GM12864 (cell line): ENCODE measurements around the gene TMBIM6.

ENCODE experiments used
- DNase-seq: peaks from one replicate; pipeline ENCODE4 v3.0.0-alpha.2; 2011; ENCODE audit warnings: low read depth
- H3K4me3 ChIP-seq: 2 replicates; pipeline ENCODE4 v1.5.1; 2011; ENCODE audit warnings: mild to moderate bottlenecking, low read depth, low read length, control low read depth
- CTCF ChIP-seq: IDR thresholded peaks from 2 replicates; pipeline ENCODE4 v1.5.1; 2011; ENCODE audit warnings: low read depth, mild to moderate bottlenecking, moderate library complexity, low read length, control low read depth, inconsistent platforms; ENCODE audit errors: missing control alignments

Gene TMBIM6

GRCh38 chr12:49744363-49744885, 3.1 kb downstream of the TMBIM6 start:
- no peak for TF ChIP-seq CTCF
- no peak for DNase-seq
- H3K4me3 ChIP-seq = no peak overlapping the region

GRCh38 chr12:49748306-49748705, 6.9 kb downstream of the TMBIM6 start:
- TF ChIP-seq CTCF = no peak
- no peak overlapping the region; the same call in 1 of the 2 replicates for H3K4me3 ChIP-seq
- no peak for DNase-seq

GRCh38 chr12:49748800-49749199, 7.4 kb downstream of the TMBIM6 start:
- no peak for DNase-seq
- H3K4me3 ChIP-seq = no peak overlapping the region; the same call in 1 of the 2 replicates
- TF ChIP-seq CTCF = no peak

- TF ChIP-seq CTCF = no peak
- peak; percentile 38 for DNase-seq
- peak overlapping the region; percentile 13; the same call in 1 of the 2 replicates for H3K4me3 ChIP-seq
These were observed 9.0 kb downstream of the TMBIM6 start for GRCh38 chr12:49750027-49750995.

GRCh38 chr12:49750996-49751393, 9.6 kb downstream of the TMBIM6 start:
- TF ChIP-seq CTCF = no peak
- no peak for DNase-seq
- no peak overlapping the region for H3K4me3 ChIP-seq

GRCh38 chr12:49761677-49762467, 20.5 kb downstream of the TMBIM6 start:
- TF ChIP-seq CTCF = no peak
- no peak overlapping the region for H3K4me3 ChIP-seq
- DNase-seq = no peak
